Right kidney (tissue), 9 donors: Measurements from ENCODE around the gene CEPT1.
"Not testable (repeated sequence)": the region's sequence is repeated elsewhere in the genome, so short reads cannot be mapped to it uniquely, and the experiment has no call there.

Source experiments
- DNase-seq: peaks from one replicate; pipeline ENCODE4 v3.0.0-alpha.2; 2016
- long read RNA-seq, 8 donors: transcript quantifications; one replicate each; lab custom pipeline, GENCODE V29; 2026

The CEPT1 gene
- long read RNA-seq, donor 1, full-length matches to known transcripts: 8 of 8 reads
- long read RNA-seq, donor 1, partial matches to known transcripts: 0 of 8 reads
- long read RNA-seq, donor 1, other reads (novel, unspliced or antisense): 0 of 8 reads
- long read RNA-seq, donor 2, partial matches to known transcripts: 48 of 52 reads
- long read RNA-seq, donor 2, other reads (novel, unspliced or antisense): 0 of 52 reads
- long read RNA-seq, donor 3, partial matches to known transcripts: 0 of 4 reads
- long read RNA-seq, donor 3, other reads (novel, unspliced or antisense): 0 of 4 reads
- long read RNA-seq, donor 4, full-length matches to known transcripts: 4 of 4 reads
- long read RNA-seq, donor 4, partial matches to known transcripts: 0 of 4 reads
- long read RNA-seq, donor 4, other reads (novel, unspliced or antisense): 0 of 4 reads
- long read RNA-seq, donor 5, full-length matches to known transcripts: 4 of 37 reads
- long read RNA-seq, donor 5, partial matches to known transcripts: 13 of 37 reads
- long read RNA-seq, donor 5, other reads (novel, unspliced or antisense): 20 of 37 reads
- long read RNA-seq, donor 6, full-length matches to known transcripts: 6 of 6 reads
- long read RNA-seq, donor 6, partial matches to known transcripts: 0 of 6 reads
- long read RNA-seq, donor 6, other reads (novel, unspliced or antisense): 0 of 6 reads
- long read RNA-seq, donor 7, transcript CEPT1-201 (9 exons, 2,198 nt): major isoform, 5 of 43 reads
- long read RNA-seq, donor 7, partial matches to known transcripts: 27 of 43 reads
- long read RNA-seq, donor 7, other reads (novel, unspliced or antisense): 11 of 43 reads
- long read RNA-seq, donor 8, partial matches to known transcripts: 0 of 3 reads
- long read RNA-seq, donor 8, other reads (novel, unspliced or antisense): 0 of 3 reads

DNA sequence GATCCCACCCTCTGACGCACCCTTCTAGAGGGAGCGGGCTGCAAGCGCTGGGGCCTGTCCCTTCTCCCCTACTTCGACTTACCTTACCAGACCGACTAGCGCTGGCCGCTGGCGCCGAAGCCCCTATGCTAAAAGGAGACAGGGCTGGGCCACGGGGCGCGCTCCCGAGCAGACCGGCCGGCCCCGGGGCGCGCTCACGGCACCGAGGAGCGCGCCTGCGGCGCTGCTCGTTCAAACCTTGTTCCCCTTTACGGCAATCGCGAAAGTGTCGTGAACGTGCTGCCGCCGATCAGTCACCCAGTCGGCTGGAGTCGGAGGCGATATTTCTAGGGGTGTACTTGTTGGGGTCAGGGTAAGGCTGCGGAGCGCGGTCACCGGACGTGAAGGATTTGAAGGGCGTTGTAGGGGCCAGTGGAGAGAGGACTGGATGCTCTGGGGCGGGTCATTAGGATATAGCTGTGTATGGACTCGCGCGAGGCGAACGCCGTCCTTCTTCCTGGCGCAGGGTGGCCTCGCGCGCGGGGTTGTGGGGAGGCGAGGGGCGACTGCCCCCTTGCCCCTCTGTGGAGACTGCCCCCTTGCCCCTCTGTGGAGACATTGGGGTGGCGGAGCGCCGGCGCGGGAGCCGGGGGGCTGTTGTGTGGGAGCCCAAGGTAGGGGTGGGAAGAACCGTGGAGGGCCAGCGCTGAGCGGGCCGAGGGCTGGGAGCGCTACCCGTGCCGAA lies at the start of gene CEPT1, which contains the start of gene DRAM2:
CEPT1 (plus strand) TSS at position 268 of the 724 bp plus-strand sequence. CDS start 7,492 bp downstream, outside the sequence.
DRAM2 (minus strand) TSS at position 138 of the 724 bp plus-strand sequence. CDS start 8,539 bp downstream, outside the sequence.
- DNase-seq: peak; percentile 96

DNA sequence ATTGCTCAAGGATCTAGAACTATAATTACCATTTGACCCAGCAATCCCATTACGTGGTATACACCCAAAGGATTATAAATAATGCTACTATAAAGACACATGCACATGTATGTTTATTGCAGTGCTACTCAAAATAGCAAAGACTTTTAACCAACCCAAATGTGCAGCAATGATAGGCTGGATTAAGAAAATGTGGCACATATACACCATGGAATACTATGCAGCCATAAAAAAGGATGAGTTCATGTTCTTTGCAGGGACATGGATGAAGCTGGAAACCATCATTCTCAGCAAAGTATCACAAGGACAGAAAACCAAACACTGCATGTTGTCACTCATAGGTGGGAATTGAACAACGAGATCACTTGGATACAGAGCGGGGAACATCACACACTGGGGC lies 44.6 kb upstream of the CEPT1 start:
- DNase-seq: not testable (repeated sequence)

DNA sequence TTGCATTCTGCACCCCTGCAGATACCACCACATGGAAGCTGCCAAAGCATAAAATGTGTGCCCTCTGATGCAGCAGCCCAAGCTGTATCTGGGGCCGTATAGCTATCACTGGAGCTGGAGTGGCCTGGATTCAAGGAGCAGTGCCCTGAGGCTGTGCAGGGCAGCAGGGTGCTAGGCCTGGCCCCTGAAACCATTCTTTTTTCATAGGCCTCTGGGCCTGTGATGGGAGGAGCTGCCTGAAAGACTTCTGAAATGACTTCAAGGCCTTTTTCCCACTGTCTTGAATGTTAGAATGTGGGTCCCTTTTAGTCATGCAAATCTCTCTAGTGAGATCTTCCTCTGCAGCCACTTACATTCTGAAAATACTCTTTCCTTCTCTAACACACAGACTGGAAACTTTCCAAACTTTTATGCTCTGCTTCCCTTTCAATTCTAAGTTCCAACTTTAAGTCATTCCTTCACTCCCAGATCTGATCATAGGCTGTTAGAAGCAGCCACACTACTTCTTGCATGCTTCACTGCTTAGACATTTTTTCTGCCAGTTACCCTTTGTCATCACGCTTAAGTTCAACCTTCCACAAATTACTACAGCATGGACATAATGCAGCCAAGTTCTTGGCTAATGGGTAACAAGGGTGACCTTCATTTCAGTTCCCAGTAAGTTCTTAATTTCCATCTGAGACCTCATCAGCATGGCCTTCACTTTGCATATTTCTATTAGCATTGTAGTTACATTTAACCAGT lies 42.5 kb upstream of the CEPT1 start:
- no peak for DNase-seq

DNA sequence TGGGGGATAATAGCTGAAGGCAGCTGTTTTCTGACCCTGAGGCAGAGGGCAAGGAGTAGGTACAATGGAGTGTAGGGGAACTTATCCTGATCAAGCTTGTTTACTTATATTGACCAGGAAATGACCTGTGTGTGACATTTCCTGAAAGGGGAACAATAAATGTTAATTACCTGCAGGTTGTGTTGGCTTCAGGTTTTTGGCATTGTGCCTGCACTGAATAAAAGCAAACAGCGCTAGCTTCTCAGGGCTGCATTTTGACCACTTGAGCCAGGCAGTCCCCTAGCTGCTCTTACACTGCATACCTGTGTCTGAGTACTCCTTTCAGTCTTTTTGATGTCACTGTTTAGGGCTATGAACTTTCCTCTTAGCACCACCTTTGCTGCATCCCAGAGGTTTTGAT lies 40.7 kb upstream of the CEPT1 start:
- no peak for DNase-seq

DNA sequence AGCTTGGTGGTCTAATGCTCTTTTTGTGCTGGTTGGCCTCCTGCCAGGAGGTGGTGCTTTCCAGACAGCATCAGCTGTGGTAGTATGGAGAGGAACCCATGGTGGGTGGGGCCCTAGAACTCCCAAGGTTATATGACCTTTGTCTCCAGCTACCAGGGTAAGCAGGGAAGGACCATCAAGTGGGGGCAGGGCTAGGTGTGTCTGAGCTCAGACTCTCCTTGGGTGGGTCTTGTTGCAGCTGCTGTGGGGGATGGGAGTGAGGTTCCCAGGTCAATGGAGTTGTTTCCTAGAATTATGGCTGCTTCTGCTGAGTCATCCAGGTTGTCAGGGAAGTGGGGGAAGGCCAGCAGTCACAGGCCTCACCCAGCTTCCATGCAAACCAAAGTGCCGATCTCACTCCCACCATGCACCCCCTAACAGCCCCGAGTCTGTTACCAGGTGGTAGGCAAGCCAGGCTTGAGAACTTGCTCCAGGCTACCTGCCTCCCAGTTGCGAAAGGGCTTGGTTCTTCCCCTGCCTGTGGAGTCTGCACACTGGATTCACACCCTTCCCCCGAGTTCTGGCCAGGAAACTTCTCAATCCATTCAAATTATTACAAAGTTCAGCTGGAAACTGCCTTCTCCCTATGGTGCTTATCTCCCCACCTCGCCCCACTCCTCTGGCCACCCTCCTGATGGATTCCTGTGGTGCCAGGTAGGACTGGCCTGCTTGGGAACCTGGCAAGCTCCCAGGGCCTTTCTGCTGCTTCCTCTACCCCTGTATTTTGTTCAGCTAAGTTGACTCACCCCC lies 38.0 kb upstream of the CEPT1 start:
- DNase-seq: no peak

DNA sequence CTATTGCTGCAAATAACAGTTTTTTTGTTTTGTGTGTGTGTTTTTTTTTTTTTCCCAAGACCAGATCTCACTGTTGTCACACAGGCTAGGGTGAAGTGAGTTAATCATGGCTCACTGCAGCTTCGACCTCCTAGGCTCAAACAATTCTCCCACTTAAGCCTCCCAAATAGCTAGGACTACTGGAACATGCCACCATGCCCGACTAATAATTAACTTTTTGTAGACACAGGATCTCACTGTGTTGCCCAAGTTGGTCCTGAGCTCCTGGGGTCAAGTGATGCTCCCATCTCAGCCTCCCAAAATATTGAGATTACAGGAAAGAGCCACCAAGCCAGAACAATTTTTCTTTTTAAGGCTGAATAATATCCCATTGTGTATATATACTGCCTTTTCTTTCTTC lies 35.0 kb upstream of the CEPT1 start:
- no peak for DNase-seq

DNA sequence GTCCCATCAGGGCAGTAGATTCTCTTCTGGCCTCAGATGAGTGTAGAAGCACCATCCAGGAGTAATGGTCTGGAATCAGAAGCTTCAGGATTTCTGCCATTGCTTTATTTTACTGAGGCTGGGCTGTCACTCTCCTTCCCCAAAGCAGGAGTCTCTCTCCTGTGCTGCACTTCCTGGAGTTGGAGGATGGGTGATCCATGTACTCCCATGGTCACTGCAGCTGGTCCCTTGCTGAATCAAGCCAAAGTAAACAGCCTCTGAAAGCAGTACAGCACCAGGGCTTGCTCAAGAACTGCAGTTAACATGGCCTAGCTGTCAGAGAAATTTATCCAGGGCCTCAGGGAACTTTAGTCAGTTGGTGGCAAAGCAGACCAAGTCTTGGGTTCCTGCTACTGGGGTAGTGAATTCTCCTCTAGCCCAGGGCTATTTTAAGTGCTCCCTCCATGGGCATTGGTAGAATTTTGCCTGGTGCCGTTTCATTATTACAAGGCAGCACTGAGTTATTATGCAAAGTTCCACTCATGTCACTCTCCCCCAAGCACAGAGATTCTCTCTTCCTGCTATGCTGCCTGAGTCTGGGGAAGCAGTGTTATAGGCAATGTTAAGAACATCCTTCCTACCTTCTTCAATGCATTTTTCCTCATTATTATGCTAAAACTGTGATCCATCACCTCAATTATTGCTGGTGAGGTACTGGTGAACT lies 29.7 kb upstream of the CEPT1 start:
- no peak for DNase-seq

DNA sequence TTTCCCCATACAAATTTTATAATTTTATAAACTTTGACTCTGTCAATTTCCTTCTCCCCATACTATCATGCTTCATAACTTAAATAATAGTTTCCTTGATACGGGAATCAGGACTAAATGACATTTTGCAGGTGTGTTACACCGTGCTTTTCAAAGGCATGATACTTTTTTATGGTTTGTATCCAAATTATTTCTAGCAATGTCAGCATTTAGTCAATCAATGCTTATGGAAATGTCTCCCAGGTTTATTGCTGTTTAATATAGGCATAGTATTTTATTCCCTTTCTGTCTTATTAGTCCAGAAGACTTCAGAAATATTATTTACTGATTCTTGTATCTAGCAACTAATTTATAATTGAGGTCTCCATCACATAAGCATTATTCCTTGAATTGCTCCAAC lies 23.5 kb upstream of the CEPT1 start:
- DNase-seq: no peak

DNA sequence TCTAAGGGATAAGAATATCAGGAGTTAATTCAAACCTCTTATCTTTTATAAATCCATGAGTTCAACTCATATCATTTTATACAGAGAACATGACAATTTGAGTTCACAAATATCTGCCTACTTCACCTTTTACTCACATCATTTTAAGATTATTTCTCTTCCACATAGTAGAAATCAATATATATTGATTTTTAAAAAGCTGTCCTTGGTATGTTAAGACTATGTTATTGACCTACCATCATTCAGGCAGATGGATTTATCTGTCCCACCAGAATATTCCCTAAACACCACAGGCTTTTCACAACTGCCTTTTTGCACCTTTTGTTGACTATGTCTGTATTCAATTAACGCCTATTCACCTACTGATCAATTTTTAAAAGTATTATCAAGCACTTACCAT lies 13.7 kb upstream of the CEPT1 start:
- DNase-seq: no peak

DNA sequence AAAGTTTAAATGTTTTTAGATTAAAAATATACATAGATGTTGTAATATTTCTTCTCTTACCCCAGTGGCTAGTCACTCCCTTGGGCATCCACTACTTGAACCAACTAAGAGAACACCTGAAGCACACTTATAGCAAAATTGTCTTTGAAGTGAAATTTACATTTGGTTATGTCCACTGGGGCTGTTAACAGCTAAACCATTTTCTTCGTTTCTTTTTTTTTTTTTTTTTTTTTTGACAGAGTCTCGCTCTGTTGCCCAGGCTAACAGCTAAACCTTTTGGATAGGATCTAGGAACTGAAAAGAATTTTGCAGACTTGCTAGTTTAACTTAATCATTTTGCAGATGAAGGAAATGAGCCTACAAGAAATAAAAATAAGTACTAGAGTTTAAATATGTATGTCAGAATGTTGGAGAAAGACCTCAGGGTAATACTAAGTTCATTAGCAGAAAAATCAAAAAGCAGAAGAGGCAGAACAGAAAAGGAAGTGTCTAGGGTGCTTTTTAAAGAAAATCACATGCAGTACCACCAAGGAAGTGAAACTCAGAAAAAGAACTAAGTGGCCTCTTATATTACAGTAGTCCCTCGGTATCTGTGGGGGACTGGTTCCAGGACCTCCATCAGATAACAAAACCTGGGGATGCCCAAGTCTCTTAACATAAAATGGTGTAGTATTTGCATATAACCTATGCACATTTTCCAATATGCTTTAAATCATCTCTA lies 11.9 kb upstream of the CEPT1 start:
- no peak for DNase-seq

DNA sequence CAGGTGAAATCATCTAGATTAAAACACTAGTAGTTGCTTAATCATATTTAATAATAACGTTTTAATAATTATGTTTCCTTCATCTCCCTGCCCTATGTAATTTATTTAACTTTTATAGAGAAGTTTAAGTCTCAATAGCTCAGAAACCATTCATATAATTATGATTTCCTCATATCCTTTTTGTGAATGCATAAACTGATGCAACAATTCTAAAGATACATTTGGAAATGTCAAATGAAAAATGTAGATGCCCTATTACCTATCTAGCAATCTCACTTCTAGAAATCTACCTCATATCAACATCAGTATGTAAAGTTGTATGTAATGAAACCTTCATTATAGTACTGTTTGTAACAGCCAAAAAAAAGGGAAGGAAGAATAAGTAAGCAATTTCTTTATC lies 10.6 kb upstream of the CEPT1 start:
- no peak for DNase-seq

DNA sequence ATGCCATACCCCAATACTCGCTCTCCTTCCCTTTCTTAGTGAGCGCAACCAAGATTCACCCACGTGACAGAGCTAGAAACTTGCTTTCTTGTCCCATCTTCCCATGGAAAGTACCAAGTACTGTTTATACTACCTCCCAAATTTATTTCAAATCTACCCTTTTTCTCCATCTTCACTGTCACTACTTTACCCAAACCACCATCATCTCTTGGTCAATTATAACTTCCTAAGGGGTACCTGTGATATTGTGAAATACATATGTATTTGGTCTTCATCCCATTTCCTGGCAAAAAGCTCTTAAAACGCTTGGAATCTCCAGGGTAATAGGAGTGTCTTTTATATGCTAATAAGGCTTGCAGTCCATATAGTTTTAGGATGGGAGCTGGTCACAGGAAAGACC lies 8.3 kb upstream of the CEPT1 start:
- no peak for DNase-seq

DNA sequence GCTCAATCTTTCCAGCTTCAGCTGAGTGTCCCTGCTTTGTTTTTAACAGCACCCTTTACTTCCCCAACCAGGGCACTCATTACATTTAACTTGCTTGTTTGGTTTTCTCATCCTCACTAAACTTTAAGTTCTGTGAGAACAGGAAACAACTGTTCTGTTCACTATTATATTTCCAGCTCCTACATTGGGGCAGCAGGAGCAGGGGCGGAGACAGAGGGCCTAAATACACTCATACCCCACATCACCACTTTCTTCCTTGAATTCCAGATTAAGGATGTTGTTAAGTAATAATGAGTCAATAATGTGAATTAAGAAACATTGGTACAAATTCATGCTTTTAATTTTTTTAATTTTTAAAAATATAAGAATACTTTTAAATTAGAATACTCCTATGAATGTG lies 6.2 kb upstream of the CEPT1 start:
- DNase-seq: no peak

DNA sequence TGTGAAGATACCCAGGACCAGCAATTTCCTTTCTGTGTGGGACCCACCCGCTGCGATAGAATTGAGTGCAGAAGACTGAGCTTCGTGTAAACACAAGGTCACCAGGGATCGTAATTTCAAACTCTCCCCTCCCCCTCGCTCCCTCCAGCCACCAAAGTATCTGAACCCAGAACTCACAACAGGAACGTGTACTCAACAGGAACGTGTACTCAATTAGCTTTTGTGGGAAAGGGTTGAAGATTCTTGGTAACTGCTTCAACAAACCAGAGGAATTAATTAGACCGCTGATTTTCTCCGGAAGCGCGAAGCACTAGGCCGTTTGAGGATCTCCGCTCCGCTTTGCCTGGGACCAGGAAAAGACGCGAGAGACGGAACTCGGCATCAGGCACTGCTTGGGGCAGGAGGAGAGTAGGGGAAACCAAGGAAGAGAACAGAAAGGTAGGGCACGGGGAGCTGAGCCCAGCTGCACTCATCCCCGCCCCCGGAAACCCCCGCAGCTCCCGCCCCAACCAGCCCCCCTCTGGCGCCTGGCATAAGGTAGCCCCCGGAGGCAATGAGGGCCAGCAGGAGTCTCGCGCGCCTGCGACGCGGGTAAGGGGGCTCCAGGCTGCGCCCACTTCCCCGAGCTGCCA lies 583 bp upstream of the CEPT1 start:
- DNase-seq: peak; percentile 74

DNA sequence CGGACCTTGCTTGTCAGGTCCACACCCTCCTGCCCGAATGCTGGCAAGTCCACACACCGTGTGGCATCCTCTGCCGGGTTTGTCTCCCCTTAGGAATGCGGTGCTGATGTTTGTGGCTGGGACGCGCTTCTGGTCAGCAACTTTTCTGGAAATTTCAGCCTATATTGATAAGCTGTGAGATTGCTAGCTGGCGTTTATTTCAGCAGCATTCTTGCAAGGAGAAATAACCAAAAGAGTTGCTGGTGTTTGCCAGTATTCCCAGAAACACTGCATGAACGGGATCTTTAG lies 601 bp downstream of the CEPT1 start:
- no peak for DNase-seq

DNA sequence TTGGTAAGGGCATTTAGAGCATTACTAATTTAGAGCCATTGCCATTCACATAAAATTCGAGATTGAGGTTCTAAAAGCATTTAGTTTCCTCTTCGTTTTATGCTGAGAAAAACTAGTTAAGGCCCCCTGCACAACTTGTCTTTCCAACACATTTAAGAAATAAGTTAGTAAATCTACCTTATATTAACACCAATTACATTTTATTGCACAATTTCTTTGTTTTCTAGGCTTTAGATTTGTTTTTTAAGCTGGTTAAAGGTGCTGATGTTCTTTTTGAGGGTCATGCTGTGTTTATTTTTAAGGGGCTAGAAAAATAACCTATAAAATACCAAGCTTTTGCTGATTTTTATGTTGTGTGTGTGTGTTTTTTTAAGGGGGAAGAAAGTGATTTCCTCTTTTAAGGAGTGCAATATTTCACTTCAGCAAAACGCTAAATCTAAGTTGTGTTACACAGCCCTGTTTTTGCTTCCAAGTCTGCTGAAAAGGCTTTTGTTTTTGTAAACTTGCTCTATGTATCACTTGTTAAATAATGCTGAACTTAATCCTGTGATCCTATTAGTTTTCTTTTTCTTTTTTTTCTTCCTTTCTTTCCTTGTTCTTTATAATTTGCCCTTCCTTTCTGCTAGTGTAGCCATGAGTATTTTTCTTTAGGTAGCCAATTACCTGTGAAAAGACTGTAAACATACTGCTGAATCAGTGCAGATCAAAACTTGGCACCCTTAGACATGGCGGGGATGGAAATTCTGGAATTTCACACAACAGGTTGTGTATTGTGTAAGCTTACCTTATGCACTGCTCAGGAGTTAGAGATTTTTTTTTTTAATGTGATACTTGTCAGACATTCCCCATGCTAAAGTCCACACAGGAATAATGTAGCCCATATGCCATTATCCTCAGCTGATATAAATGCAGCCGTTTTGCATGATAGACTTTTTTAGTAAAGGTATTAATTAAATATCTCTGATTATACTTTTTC lies 1.5 kb downstream of the CEPT1 start:
- no peak for DNase-seq

DNA sequence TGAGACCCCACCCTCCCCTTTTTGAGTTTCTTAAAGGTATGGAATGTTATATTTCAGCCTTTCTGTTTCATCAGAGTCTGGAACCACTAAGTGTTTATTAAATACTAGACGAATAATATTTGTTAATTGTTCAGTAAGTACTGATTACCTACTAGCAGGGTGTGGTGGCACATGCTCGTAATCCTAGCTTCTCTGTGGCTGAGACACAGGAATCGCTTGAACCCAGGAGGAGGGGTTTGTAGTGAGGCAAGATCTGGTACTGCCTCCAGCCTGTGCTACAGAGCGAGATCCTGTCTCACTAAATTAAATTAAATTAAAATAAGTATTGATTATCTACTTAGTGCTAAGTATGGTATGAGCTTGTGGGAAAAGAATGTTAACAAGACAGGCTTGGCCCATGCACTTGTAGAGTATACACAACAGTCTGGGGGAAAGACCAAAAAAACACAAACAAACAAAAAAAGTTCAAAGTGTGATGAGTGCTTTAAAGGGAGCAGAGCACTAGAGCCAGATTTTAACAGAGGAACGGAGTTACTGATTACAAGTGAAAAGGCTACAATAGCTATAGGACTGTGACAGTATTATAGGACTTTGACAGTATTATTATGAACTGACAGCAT lies 2.4 kb downstream of the CEPT1 start:
- DNase-seq: no peak

DNA sequence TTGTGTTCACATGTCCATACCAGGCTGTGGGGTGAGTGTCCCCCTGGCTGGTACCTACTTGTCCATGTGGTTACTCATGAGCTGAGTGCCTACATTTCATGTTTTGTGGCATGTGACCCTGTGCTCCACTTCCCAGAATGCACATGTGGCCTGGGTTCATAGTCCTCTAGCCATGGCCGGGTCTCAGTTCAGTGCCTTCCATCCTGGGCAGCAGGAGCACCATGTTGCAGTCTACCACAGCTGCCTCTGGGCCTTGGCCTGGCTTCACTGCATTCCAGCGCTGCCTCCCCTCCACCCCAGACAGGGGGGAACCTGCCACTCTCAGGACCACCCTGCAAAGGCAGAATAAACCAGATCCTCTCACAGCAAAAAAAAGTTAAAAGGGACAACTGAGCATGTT lies 5.5 kb downstream of the CEPT1 start:
- no peak for DNase-seq
